Iris pigment epithelial cell (primary cell): ENCODE results near the gene PTPN13.

Experiments used
- DNase-seq: peaks from one replicate; pipeline ENCODE4 v3.0.0-alpha.2; 2011; ENCODE audit warnings: low read depth

The PTPN13 gene, protein sequence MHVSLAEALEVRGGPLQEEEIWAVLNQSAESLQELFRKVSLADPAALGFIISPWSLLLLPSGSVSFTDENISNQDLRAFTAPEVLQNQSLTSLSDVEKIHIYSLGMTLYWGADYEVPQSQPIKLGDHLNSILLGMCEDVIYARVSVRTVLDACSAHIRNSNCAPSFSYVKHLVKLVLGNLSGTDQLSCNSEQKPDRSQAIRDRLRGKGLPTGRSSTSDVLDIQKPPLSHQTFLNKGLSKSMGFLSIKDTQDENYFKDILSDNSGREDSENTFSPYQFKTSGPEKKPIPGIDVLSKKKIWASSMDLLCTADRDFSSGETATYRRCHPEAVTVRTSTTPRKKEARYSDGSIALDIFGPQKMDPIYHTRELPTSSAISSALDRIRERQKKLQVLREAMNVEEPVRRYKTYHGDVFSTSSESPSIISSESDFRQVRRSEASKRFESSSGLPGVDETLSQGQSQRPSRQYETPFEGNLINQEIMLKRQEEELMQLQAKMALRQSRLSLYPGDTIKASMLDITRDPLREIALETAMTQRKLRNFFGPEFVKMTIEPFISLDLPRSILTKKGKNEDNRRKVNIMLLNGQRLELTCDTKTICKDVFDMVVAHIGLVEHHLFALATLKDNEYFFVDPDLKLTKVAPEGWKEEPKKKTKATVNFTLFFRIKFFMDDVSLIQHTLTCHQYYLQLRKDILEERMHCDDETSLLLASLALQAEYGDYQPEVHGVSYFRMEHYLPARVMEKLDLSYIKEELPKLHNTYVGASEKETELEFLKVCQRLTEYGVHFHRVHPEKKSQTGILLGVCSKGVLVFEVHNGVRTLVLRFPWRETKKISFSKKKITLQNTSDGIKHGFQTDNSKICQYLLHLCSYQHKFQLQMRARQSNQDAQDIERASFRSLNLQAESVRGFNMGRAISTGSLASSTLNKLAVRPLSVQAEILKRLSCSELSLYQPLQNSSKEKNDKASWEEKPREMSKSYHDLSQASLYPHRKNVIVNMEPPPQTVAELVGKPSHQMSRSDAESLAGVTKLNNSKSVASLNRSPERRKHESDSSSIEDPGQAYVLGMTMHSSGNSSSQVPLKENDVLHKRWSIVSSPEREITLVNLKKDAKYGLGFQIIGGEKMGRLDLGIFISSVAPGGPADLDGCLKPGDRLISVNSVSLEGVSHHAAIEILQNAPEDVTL (N-terminal part only)

GRCh38 chr4:86593688-86594558 lies at the start of gene PTPN13:
Gene PTPN13 (plus strand): TSS chr4:86594315. CDS start chr4:86635257, 40,942 bp downstream.
- DNase-seq, result peak; percentile 99

- no peak for DNase-seq
Observed at GRCh38 chr4:86547140-86547539, 47.0 kb upstream of the PTPN13 start.

GRCh38 chr4:86549163-86549788 lies 44.8 kb upstream of the PTPN13 start:
- peak; percentile 62 for DNase-seq

DNA sequence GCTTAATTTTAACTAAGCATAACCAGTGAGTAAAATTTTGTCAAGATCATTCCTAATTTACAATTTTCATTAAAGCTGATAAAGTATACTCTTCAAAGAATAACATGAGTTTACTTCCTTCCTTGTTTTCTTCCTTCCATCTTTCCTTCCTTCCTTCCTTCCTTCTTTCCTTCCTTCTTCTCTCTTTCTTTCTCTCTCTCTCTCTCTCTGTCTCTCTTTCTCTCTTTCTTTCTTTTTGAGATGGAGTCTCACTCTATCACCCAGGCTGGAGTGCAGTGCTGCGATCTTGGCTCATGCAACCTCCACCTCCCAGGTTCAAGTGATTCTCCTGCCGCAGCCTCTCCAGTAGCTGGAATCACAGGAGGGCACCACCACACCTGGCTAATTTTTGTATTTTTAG lies 42.7 kb upstream of the PTPN13 start:
- no peak for DNase-seq

DNA sequence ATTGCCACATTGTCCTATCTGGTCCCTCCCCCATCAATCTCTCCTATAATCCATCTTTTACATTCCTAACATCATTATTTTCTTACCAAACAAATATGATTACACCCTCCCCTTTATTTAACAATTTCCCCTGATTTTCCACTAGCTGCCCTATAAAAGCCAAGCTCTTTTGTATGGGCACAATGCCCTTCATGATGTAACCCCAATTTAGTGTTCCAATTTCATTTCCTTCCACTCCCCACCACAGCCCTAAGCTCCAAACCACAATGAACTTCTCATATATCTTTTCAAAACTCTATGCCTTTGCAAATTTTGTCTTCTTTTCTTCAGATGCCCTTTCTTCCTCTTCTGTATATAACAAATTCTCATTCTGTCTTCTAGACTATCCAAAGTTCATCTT lies 39.5 kb upstream of the PTPN13 start:
- peak; percentile 16 for DNase-seq

DNA sequence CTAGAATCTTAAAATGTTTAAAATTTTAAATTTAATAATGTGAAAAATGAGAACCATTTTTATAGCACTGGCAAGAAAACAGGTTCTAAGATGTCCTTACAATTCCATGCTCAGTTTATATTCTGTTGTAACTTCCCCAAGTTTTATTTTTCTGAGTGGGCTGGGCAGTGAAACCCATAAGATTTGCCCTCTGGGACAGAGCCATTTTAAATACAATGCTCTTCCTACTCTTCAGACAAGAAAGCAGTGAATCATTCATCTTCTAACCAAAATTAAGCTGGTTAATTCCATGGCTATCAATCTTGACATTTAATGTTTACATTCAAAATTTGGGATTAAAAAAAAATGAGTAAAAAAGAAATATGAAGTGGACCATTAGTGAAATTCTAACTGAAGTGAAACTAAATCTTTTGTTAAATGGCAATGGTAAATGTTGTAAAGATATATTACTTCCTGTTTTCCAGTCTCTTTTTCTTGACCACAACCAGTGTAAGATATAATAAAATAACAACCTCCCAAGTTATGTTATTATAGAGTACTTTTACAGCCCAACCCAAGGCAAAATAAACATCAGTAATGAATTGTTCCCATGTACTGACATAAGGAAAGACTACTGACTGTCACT lies 37.2 kb upstream of the PTPN13 start:
- DNase-seq, result peak; percentile 18

GRCh38 chr4:86557526-86557925 lies 36.6 kb upstream of the PTPN13 start:
- DNase-seq, result peak; percentile 37

GRCh38 chr4:86558258-86558657 lies 35.9 kb upstream of the PTPN13 start:
- no peak for DNase-seq

- DNase-seq, result peak; percentile 29
Observed at GRCh38 chr4:86558797-86559196, 35.3 kb upstream of the PTPN13 start.

DNA sequence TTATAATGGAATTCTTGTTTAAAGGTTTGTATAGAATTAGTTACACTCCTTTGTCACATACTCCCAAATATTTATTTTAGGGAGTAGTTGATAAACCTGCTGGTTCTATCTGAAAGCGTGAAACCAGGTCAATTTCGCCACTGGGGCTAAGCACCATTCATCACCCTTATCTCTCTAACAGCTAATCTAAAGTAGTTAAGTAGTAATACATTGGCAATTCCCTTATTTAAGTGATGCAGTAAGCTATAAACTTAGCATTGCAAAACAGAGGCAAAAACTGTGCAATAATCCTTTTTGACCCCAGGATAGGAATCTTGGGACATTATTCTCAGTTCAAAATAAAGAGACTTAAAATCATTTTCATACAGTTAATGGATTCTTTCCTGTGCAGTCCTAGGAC lies 33.7 kb upstream of the PTPN13 start:
- no peak for DNase-seq

- no peak for DNase-seq
Observed at GRCh38 chr4:86561256-86561655, 32.9 kb upstream of the PTPN13 start.

GRCh38 chr4:86563416-86563815 lies 30.7 kb upstream of the PTPN13 start:
- DNase-seq, result peak; percentile 20

- DNase-seq, result no peak
Observed at GRCh38 chr4:86564795-86565194, 29.3 kb upstream of the PTPN13 start.

DNA sequence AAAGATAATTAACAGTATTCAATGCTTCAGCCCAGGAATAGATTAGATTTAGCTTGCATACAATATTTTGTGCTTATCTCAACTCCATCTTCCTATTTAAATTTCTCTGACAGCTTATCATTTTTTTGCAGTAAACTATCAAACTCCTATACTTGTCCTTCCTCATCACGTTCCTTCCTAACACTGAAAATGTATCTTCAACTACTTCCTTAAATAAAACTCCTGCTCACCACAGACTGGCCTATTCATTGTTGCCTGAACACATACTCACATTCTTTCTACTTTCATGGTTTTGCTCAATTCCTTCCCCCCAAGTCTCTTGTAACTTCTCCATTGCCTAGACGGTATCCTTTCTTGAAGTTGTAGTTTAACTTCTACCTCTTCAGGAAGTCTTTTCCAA lies 28.5 kb upstream of the PTPN13 start:
- no peak for DNase-seq

GRCh38 chr4:86569103-86569870 lies 24.8 kb upstream of the PTPN13 start:
- no peak for DNase-seq

DNA sequence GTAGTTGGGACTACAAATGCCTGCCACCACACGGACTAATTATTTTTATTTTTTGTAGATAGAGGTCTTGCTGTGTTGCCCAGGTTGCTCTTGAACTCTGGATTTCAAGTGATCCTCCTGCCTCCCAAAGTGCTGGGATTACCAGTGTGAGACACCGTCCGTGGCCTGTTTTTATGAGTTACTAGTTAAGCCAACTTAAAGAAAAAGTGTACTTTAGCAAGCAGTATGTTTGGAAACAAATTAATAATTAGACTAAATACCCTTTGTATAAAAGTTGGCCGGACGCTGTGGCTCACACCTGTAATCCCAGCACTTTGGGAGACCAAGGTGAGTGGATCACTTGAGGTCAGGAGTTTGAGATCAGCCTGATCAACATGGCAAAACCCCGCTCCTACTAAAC lies 14.2 kb upstream of the PTPN13 start:
- no peak for DNase-seq

DNA sequence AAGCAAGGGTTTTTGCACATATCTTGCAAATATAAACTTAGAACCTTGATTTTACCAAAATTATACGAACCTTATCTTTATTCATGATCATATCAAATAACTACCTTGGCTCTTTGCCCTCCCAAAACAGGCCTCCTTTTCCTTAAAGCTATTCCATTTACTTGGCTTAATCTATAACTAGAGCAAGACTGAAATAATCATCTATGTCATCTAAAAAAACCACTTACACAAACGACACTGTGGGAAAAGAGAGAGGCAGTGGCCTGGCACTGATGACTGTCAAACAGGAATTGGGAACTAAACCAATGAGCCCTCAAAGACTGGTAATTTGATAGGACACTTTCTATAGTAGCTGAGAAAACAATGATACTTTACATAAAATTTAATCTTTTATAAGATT lies 11.7 kb upstream of the PTPN13 start:
- no peak for DNase-seq

- peak; percentile 15 for DNase-seq
Observed at GRCh38 chr4:86586160-86586572, 7.9 kb upstream of the PTPN13 start.

- no peak for DNase-seq
Observed at GRCh38 chr4:86586626-86587380, 7.3 kb upstream of the PTPN13 start.
